IPS-18c (cell line): ENCODE results near the gene IFNGR1.

Experiments used
- H3K4me3 ChIP-seq: 2 replicates; pipeline ENCODE4 v1.7.0; 2013; ENCODE audit warnings: low read depth, mild to moderate bottlenecking, low read length, moderate library complexity; ENCODE audit not compliant: insufficient read depth
- H3K9me3 ChIP-seq: one replicate; pipeline ENCODE4 v1.6.1; 2013; ENCODE audit warnings: mild to moderate bottlenecking, low read length, moderate library complexity; ENCODE audit not compliant: control insufficient read depth, insufficient read depth

The IFNGR1 gene

DNA sequence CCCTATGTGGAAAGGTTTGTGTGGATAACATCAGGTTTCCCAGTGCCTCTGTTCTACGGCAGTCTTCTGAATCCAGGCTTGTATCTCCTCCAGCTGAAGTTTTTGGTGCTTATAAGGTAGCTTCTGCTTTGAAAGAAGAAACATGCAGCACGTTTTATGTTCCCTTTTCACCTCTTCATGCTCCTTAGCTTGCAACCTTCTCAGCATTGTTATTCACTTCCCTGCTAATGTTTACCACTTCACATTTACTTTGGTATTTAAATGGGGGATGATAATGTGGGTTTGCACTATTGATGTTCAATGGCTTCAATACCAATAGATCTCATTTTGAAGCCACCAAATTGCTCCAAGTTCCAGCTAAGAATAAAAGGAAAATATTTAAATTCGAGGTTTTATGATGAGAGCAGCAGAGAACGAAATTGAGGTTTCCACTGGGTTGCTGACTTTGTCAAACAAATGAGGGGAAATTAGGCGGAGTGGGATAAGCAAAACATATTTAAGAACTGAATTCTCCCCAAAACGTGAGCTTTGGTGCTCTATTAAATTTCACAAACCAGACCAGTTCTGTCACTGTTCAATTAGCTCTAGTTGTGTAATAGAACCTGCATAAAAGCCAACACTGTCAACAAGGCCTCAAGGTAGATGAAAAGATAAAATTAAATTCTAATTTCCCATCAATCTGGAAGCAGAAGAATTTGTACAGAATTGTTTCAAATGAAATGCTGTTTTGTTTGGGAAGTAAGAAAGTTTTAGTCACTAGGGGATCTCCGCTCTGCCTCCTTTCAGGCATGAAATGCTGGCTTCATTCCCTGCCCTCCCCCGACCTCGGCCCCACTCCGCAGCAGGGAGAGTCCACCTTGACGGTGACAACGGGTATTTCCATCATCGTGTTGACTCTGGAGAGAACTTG lies 47.1 kb downstream of the IFNGR1 start:
- Histone ChIP-seq H3K9me3 (no peaks in the 10 kb centered on the region), H3K4me3 (no peak overlapping the region)

DNA sequence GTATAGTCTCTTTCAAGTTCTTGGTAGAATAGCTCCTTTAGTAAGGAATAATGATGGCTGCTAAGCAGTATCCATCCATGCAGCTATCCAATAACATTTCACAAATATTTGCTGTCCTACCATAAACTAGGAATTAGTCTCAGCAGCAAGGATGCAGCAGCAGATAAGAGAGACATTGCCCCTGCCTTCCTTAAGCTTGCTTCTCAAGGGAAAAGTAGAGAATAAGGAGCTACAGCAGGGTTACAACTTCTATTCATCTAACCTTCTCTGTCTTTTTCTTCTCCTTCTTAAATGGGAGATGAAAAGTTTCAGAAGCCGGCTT lies 48.2 kb downstream of the IFNGR1 start:
- no peak overlapping the region for H3K4me3 ChIP-seq
- no peaks in the 10 kb centered on the region for H3K9me3 ChIP-seq

DNA sequence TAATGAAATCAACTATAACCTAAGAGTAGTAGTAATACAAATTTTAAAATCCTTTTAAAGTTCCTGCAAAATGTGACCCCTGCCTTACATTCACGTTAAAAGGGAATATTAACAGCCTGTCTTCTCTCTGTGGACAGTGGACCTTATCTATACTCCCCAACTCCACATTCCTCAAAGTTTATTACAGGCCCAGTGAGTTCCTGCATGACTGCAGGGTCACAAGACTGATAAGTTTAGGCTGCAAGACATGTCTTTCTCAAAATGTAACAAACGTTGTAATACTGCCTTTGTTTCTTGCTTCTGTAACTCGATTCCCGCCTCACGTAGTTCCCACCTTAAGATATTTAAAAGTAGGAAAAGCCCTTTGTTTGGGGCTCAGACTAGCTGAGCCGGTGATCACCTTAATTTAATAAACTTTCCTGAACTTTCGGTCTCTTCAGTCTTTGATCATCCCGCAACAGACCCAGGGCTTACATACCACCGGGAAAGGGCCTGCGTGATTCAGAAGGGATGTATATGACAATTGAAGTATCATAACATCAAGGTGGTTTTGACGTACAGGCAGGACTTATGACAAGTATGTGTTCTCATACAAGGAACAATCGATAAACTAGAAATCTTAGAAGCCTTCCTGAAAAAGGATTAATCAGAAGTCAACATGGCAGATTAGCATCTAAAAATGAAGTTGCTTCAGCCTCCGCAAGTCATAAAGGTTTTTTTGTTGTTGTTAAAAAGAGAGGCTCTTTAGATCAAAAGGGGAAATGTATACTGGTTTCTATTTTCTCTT lies 48.7 kb downstream of the IFNGR1 start:
- Histone ChIP-seq H3K4me3 (no peak overlapping the region), H3K9me3 (no peaks in the 10 kb centered on the region)

DNA sequence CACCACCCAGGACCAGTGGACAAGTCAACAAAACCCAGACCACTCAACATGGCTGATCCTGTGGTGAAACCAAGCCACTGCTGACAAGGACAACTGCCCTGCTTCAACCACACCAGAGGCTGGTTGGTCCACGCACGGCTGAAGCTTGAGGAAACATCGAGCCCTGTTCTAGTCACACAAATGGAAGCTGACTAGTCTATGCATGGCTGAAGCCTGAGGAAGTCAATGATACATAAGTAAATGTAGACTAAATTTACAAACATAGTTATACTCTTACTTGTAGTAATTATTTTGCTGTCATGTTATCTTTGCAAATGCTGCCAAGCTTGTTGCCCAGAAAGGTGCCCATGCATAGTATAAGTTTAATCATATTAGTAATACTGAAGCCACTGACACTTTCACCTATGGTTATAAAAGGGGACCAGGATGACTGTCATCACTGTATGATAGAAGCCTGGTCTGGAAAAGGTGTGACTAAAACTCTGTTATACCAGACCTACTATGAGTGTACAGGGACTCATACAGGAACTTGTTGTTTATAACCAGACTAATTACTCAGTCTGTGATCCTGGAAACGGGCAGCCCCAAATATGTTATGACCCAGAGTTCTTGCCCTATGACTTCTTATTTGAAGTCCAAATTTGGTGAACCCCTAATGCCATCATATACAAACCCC lies 51.3 kb downstream of the IFNGR1 start:
- Histone ChIP-seq H3K4me3 (no peak overlapping the region), H3K9me3 (peaks cover 6% of the 10 kb centered on the region)

DNA sequence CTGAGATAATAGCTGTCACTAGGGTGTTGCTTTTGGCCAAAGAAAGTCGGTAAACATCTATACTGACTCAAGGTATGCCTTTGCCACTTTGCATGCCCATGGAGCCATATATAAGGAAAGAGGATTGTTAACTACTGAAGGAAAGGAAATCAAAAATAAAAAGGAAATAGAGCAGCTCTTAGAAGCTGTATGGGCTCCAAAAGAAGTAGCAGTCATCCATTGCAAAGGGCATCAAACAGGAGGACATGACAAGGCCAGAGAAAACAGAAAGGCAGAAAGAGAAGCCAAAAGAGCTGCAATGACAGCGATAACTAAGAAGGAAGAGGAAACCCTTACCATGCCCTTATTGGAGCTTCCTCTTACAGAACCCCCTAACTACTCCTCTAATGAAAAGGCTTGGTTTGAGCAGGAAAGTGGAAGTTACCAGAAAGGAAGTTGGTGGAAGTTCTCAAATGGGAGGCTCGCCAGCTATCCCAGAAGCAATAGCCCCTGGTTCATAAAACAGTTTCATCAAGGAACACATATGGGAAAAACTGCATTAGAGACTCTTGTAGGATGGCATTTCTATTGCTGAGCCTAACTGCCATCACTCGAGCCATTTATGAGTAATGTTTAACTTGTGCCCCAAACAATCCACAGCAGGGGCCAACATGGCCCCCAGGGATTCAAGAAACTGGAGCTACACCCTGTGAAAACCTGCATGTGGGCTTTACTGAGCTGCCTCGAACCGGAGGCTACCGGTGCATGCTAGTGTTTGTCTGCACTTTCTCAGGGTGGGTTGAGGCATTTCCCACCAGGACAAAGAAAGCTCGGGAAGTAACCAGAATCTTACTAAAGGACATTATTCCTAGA lies 52.7 kb downstream of the IFNGR1 start:
- no peak overlapping the region for H3K4me3 ChIP-seq
- peaks cover 6% of the 10 kb centered on the region for H3K9me3 ChIP-seq

DNA sequence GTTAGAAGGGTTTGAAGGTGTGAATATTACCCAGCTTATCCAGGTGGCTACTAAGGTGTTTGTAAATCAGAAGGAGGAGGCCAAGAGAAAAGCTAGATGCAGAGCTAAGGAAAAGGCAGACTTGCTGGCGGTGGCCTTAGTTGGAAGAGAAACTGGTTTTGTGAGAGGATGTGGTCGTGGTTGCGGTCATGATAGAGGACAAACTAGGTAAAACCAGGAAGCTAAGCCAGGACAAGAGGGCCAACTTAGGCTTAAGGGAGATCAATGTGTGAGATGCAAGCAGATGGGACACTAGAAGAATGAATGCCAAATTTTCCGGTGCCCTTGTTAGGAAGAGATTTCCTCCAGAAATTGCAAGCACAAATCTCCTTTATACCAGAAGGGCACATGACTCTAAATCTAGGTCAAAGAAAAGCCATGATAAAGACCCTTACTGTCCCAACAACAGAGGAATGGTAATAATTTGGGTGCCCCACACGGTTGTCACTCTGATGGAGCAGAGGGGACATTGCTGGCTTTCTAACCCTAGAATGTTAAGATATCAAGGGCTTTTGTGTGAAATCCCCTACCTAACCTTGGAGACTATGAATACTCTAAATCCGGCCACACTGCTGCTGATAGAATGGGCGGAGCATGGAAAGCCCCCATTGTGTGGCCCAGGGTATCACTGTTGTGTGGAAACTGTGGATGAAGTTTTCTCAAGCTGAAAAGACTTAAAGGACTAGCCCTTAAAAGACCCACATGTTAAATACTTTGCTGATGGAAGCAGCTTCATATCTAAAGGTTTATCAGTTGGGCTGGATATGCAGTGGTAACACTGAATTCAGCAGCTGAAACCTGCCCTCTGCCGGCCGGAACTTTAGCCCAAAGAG lies 53.6 kb downstream of the IFNGR1 start:
- no peak overlapping the region for H3K4me3 ChIP-seq
- peaks cover 6% of the 10 kb centered on the region for H3K9me3 ChIP-seq

DNA sequence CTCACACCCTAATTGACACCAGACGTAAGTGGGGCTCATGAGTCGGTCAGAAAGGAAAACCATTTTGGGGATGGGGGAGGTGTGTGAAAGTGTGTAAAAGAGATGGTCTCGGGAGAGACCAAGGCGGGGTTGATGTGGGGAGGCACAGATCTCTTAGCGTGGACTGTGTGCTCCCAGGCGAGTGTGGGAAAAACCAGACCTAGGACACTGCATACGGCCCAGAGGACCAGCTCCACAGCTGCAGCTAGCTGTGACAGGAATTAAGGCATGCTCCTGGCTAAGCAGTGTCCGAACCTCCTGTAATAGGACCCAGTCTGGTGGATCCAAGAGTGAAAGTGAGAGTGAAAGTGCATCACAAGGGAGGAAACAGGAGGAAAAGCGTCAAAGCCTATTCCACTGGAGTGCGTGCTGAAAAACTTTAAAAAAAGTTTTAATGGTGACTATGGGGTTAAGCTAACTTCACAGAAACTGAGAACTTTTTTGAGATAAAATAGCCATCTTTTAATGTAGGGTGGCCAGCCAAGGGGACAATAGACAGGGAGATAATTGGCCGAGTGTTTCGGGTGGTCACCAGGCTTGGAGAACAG lies 55.4 kb downstream of the IFNGR1 start:
- H3K9me3 ChIP-seq: peaks cover 6% of the 10 kb centered on the region
- no peak overlapping the region; the same call in 1 of the 2 replicates for H3K4me3 ChIP-seq

DNA sequence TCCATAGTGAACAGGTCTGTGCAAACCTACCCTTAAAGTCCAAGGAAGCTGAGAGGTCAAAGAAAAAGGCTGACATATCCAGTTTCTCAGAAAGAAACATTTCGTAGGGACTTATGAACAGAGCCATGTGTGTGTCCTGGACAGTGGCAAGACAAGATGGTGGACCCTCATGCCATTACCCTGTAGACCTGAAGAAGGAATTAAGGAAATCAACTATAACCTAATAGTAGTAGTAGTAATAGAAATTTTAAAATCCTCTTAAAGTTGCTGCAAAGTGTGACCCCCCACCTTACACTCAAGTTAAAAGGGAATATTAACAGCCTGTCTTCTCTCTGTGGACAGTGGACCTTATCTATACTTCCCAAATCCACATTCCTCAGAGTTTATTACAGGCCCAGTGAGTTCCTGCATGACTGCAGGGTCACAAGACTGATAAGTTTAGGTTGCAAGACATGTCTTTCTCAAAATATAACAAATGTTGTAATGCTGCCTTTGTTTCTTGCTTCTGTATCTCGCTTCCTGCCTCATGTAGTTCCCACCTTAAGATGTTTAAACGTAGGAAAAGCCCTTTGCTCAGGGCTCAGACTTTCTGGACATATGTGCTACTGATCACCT lies 56.4 kb downstream of the IFNGR1 start:
- Histone ChIP-seq H3K9me3 (peaks cover 6% of the 10 kb centered on the region), H3K4me3 (no peak overlapping the region)

DNA sequence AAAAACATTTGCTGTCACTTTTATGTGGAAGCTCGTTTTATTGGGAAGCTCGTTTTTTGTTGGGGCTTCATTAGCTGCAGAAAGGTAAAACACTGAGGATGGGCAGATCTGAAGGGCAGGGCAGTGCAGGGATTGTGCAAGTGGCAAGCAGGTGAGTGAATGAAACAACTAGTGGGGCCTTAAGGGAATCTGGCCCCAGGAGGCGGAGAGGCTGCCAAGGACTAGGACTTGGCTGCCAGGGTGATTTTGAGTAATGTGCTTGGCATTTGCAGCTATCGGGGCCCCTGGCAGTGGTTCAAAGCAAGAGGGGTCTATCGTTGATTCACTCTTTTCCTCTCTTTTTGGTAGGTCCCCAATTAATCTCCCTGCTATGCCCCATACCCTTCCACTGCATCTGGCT lies 57.2 kb downstream of the IFNGR1 start:
- peaks cover 6% of the 10 kb centered on the region for H3K9me3 ChIP-seq
- no peak overlapping the region for H3K4me3 ChIP-seq

DNA sequence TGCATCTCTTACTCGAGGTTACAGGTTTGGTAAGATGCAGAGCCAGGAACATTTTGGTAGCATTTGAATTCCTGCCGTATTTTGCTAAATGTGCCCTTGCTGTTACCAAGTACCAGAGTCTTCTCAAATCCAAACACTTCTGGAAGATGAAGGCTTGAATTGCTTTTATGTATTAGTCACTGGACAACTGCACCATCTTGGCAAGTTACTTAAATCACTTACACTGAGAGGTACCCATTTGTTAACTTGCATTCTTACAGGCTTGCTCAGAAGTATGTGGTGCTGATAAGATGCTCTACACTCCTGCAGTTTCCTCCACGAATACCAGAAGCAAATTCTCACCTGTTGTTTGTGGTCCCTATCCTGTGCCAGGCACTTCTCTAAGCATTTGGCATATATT lies 58.4 kb downstream of the IFNGR1 start:
- Histone ChIP-seq H3K4me3 (no peak overlapping the region), H3K9me3 (peaks cover 6% of the 10 kb centered on the region)

DNA sequence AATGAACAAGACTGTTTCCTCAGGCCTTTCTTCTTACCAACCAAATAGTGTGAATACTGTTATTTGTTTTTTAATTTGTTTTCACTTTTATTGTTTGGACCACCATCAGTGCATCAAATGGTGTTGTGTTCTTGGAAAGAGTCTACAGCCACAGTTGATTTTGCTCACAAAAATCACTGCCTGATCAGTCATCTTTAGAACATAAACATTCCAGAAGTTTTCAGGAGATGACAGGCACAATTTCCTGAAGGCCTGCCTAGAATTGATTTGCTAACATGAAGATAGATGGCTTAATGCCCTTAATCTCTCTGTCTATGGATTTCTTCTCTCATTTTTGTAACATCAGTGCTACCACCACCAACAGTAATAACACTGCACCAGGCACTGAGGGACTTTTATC lies 59.3 kb downstream of the IFNGR1 start:
- peaks cover 6% of the 10 kb centered on the region for H3K9me3 ChIP-seq
- no peak overlapping the region for H3K4me3 ChIP-seq

DNA sequence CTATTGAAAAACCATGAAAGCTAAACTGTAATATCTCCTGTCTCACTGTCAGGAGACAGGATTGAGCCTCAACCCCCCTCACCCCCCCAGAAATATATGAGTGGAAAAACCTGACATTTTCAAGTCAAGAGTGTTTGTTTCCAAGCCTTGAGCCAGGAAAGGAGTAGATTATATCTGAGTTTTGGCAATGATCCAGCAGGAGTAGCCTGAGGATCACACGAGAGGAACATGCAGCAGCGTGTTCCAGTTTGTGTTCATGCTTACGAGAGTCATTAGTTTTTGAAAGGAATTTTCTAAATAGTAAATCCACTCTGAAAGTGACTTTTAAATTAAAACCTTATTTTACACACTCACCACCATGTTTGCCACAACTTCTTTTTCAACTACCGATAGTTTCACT lies 61.6 kb downstream of the IFNGR1 start:
- Histone ChIP-seq H3K4me3 (no peak overlapping the region), H3K9me3 (peaks cover 2% of the 10 kb centered on the region)

DNA sequence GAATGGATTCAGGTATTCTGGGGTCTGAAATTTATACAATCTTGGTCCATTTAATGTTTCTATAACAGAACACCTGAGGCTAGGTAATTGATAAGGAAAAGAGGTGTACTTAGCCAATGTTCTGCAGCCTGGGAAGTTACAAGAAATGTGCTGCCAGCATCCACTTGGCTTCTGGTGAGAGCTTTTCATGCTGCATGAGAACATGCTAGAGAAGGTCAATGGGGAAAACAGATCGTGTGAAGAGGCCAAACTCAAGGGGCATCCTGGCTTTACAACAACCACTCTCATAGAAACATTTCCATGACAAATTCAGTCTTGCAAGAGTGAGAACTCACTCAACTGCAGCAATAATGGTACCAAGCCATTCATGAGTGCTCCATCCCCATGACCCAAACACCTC lies 62.5 kb downstream of the IFNGR1 start:
- H3K4me3 ChIP-seq: no peak overlapping the region
- H3K9me3 ChIP-seq: peaks cover 2% of the 10 kb centered on the region

DNA sequence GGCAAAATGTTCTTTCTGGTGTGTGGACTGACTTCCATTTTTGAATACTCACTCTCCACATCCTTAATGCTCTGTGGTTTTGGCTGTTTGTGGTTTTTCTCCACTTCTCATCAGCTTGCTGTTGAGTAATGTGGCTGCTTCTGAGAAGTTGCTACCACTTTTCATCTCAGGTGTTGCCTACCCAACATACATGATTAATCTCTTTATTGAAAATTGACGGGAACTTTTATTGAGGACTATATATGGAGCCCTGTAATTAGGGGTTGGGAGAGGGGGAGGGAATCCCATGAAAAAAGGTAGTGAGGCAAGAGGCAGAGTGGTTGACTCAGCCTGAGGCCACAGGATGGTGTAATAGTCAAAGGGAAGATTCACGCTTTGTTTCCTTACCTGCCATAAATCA lies 63.4 kb downstream of the IFNGR1 start:
- Histone ChIP-seq H3K4me3 (no peak overlapping the region), H3K9me3 (peaks cover 2% of the 10 kb centered on the region)

DNA sequence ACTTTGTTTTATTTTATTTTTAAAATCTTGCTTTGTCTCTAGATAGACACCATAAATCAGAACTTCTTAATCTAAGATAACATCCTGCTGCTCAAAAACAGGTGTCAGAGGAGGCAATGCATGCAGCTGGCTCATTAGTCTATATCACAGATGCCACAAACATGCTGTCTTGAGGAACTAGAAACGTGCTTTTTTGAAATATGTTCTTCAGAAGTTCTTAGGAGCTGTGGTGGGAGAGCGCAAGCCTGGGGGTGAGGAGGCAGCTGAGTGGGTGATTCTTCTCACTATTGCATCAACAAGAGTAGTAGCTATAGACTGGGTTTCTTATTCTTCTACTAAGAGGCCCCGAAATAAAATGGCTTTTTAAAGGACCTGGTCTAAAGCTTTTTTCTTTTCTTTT lies 69.1 kb downstream of the IFNGR1 start:
- H3K9me3 ChIP-seq: no peaks in the 10 kb centered on the region
- no peak overlapping the region for H3K4me3 ChIP-seq

DNA sequence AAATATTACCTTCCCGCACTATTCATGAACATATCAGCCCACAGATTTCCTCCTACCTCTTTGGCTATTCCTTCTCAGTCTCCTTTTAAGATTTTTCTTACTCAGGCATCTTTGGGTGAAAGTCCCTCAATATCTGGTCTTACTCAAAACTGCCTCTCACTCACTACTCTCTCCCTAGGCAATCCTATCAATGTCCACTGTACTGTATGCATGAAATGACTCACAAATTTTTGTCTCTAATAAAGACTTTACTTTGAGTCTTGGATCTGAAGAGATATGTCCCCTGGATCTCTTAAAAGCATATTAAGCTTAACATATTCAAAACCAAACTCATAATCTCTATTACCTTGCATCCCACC lies 70.2 kb downstream of the IFNGR1 start:
- no peaks in the 10 kb centered on the region for H3K9me3 ChIP-seq
- no peak overlapping the region for H3K4me3 ChIP-seq
